HCT116 (cell line): ENCODE data around the gene TMEM144. TPM values are rescaled to one million over a fixed set of nuclear protein-coding genes. Genes with fewer than 3 reads are reported as not detected.

Source experiments
- ATAC-seq: fragments of 200-7000 bp; cut with Tn5 transposase; 2 replicates; pipeline ENCODE4 v1.9.1; 2020; ENCODE audit warnings: mild to moderate bottlenecking, moderate library complexity
- BruUV-seq: library from RNA; stranded (reverse); fragments of 400-500 nt; replicated peaks from 2 replicates; lab custom pipeline; 2021; lab: Mats Ljungman, UMichigan
- CTCF ChIA-PET: fragments of 300-600 bp; sonication (Branson Sonifier 250); formaldehyde crosslinking; loops from one replicate; lab custom pipeline; 2021; ENCODE audit warnings: antibody characterized with exemption; lab: Charles Lee
- POLR2A ChIA-PET: fragments of 300-600, 350-600 bp; sonication (Branson Sonifier 250); formaldehyde crosslinking; loops from one replicate; lab custom pipeline; 2021; ENCODE audit warnings: antibody characterized with exemption; lab: Charles Lee
- RAD21 ChIA-PET, 2 experiments: fragments of 300-600 bp; sonication (Branson Sonifier 250); formaldehyde crosslinking; loops; one replicate each; lab custom pipeline; 2023; ENCODE audit warnings: low total read pairs in 2 of 2; ENCODE audit not compliant: uncharacterized antibody in 2 of 2, unreplicated experiment in 2 of 2, low non-redundant PET in 1 of 2; lab: Charles Lee
- DNase-seq: peaks from one replicate; pipeline ENCODE4 v3.0.0-alpha.2; 2010; ENCODE audit warnings: low read depth, low spot score
- H2AFZ ChIP-seq: fragments of 200-600 bp; shearing (Covaris generic), sonication (generic); 2 replicates; pipeline ENCODE4 v1.6.1; 2017; ENCODE audit warnings: low read depth, mixed run types, mixed read lengths, antibody characterized with exemption, low read length; ENCODE audit not compliant: poor library complexity, severe bottlenecking
- H3K27ac ChIP-seq: 2 replicates; pipeline ENCODE4 v1.5.1; 2012; ENCODE audit warnings: low read depth, low read length
- H3K27me3 ChIP-seq: fragments of 200-600 bp; sonication (generic); 2 replicates; pipeline ENCODE4 v1.6.1; 2016; ENCODE audit warnings: mixed run types, low read length, mixed read lengths; ENCODE audit not compliant: insufficient read depth
- H3K36me3 ChIP-seq, 2 experiments: fragments of 200-500 bp in 1 of 2; fragments of 200-600 bp in 1 of 2; sonication (Bioruptor generic) in 1 of 2; sonication (generic) in 1 of 2; 2 replicates each; pipeline versions ENCODE4 v1.5.1 to v1.6.1; 2014 to 2016; ENCODE audit warnings: low read length in 2 of 2, inconsistent platforms in 1 of 2, mixed read lengths in 1 of 2, mixed run types in 1 of 2; ENCODE audit not compliant: insufficient read depth in 2 of 2, control insufficient read depth in 1 of 2
- H3K4me1 ChIP-seq, 2 experiments: fragments of 200-600 bp in 1 of 2; sonication (generic) in 1 of 2; 2 replicates each; pipeline versions ENCODE4 v1.5.1 to v1.6.1; 2012 to 2017; ENCODE audit warnings: low read length in 2 of 2, inconsistent platforms in 1 of 2, mild to moderate bottlenecking in 1 of 2, mixed read lengths in 1 of 2, mixed run types in 1 of 2, moderate library complexity in 1 of 2; ENCODE audit not compliant: insufficient read depth in 2 of 2, control insufficient read depth in 1 of 2
- H3K4me2 ChIP-seq: fragments of 200-600 bp; sonication (generic); 2 replicates; pipeline ENCODE4 v1.6.1; 2017; ENCODE audit warnings: mixed run types, low read length, mixed read lengths
- H3K4me3 ChIP-seq, 2 experiments: fragments of 200-600 bp in 1 of 2; sonication (generic) in 1 of 2; replicated peaks in 1 of 2; 2 replicates each; pipeline ENCODE4 v1.5.1; 2011 to 2016; ENCODE audit warnings: low read length in 2 of 2, control low read depth in 1 of 2, low read depth in 1 of 2, mild to moderate bottlenecking in 1 of 2, mixed read lengths in 1 of 2, mixed run types in 1 of 2
- H3K79me2 ChIP-seq: fragments of 200-600 bp; sonication (generic); 2 replicates; pipeline ENCODE4 v1.6.1; 2017; ENCODE audit warnings: mild to moderate bottlenecking, mixed run types, low read length, moderate library complexity, mixed read lengths; ENCODE audit not compliant: insufficient read depth
- H3K9ac ChIP-seq: fragments of 200-600 bp; sonication (generic); 2 replicates; pipeline ENCODE4 v1.6.1; 2016; ENCODE audit warnings: low read length, mixed read lengths
- H3K9me2 ChIP-seq: fragments of 200-600 bp; sonication (generic), shearing (Covaris generic); 2 replicates; pipeline ENCODE4 v1.6.1; 2017; ENCODE audit warnings: mixed run types, mild to moderate bottlenecking, moderate library complexity; ENCODE audit not compliant: insufficient read depth
- H3K9me3 ChIP-seq, 2 experiments: fragments of 200-500 bp in 1 of 2; fragments of 200-600 bp in 1 of 2; sonication (Bioruptor generic) in 1 of 2; sonication (generic) in 1 of 2; 2 replicates each; pipeline ENCODE4 v1.6.1; 2014 to 2017; ENCODE audit warnings: low read length in 2 of 2, mixed read lengths in 2 of 2, inconsistent platforms in 1 of 2, low read depth in 1 of 2, mild to moderate bottlenecking in 1 of 2, mixed run types in 1 of 2, moderate library complexity in 1 of 2; ENCODE audit not compliant: control insufficient read depth in 1 of 2, insufficient read depth in 1 of 2
- H4K20me1 ChIP-seq: fragments of 200-600 bp; sonication (generic), shearing (Covaris generic); 2 replicates; pipeline ENCODE4 v1.6.1; 2017; ENCODE audit warnings: mixed run types, mild to moderate bottlenecking, moderate library complexity; ENCODE audit not compliant: insufficient read depth
- CBX3 ChIP-seq: IDR thresholded peaks from 2 replicates; pipeline ENCODE4 v1.6.1; 2012; ENCODE audit warnings: low read depth
- EGR1 ChIP-seq: IDR thresholded peaks from 2 replicates; pipeline ENCODE4 v1.6.1; 2012; ENCODE audit warnings: low read depth
- EZH2 ChIP-seq: fragments of 200-600 bp; sonication (generic); IDR thresholded peaks from 2 replicates; pipeline ENCODE4 v1.6.1; 2017; ENCODE audit warnings: antibody characterized with exemption, mixed run types
- FOSL1 ChIP-seq: IDR thresholded peaks from 2 replicates; pipeline ENCODE4 v1.6.1; 2012; ENCODE audit warnings: low read depth
- JUND ChIP-seq: IDR thresholded peaks from 2 replicates; pipeline ENCODE4 v1.6.1; 2012
- POLR2AphosphoS5 ChIP-seq: IDR thresholded peaks from 2 replicates; pipeline ENCODE4 v1.6.1; 2011; ENCODE audit warnings: mild to moderate bottlenecking, low read depth, low read length, moderate library complexity
- RAD21 ChIP-seq: IDR thresholded peaks from 2 replicates; pipeline ENCODE4 v1.6.1; 2012; ENCODE audit warnings: low read depth, mild to moderate bottlenecking
- SP1 ChIP-seq: IDR thresholded peaks from 2 replicates; pipeline ENCODE4 v1.6.1; 2012; ENCODE audit warnings: low read depth
- TCF7L2 ChIP-seq: IDR thresholded peaks from 2 replicates; pipeline ENCODE4 v1.7.0; 2011; ENCODE audit warnings: borderline replicate concordance, inconsistent platforms; ENCODE audit not compliant: insufficient read depth, insufficient read length; ENCODE audit errors: extremely low read depth
- intact Hi-C: fragments of 100-400 bp; cut with micrococcal nuclease; formaldehyde crosslinking; loops from 2 replicates; pipeline ENCODE4 v1.10.0; 2022
- total RNA-seq: library from RNA; stranded (reverse); gene quantifications from one replicate; pipeline ENCODE4 v1.2.1, GENCODE V29; 2021; ENCODE audit not compliant: unreplicated experiment

TMEM144 gene
- total RNA-seq, 1 experiment from 2014 or later = 12.9 TPM

DNA sequence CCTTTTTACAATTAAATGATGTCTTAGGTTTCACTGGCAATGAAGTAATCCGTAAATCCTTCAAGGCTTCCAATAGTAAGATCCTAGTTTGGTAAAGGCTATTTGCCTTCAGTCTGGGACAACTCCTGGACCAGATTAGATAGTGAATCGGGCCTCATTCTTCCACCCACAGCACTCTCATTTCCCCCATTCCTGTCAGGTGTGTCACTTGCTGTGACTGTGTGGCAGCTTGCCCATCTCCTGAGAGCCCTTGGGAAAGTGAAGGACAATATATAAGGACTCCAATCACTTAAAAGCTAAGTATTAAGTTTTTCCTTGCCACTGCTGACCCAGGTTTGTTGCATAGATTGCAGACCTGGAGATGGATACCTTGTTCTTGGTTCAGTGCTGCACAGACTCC is 34.2 kb upstream of the TMEM144 start:
- ChIA-PET RAD21 (no interaction called here), POLR2A (no interaction called here)
- Histone ChIP-seq H3K4me3 (peak overlapping the region in 1 of 2 experiments; percentile 28; a peak in 2 of 4 replicates), H3K79me2 (no peaks in the 10 kb centered on the region), H3K9me2 (no peaks in the 10 kb centered on the region), H3K4me2 (peak overlapping the region; percentile 61), H4K20me1 (no peaks in the 10 kb centered on the region), H2AFZ (peak overlapping the region; percentile 97), H3K36me3 (no peaks in the 10 kb centered on the region)
- BruUV-seq = no TSS peak
- DNase-seq = peak; percentile 56
- TF ChIP-seq CBX3 (peak; percentile 35; the same call in 1 of the 2 replicates), JUND (peak; percentile 67), EZH2 (no peak), SP1 (peak; percentile 46; the same call in 1 of the 2 replicates), TCF7L2 (no peak), POLR2AphosphoS5 (peak; percentile 47; the same call in 1 of the 2 replicates), RAD21 (no peak), FOSL1 (peak; percentile 68), EGR1 (peak; percentile 38; the same call in 1 of the 2 replicates)
- TF ChIP-seq, all 23 proteins: peak for 6
- peak; percentile 81 for ATAC-seq
- Histone ChIP-seq H3K27ac (no peak overlapping the region), H3K27me3 (no peaks in the 10 kb centered on the region), H3K4me1 (peaks cover 13 to 30% of the 10 kb centered on the region in 2 experiments), H3K9me3 (no peaks in the 10 kb centered on the region), H3K9ac (peak overlapping the region; percentile 29; the same call in 1 of the 2 replicates)
- intact Hi-C loops = no loop called here
- CTCF ChIA-PET = interaction anchor here (0.7 to 1.3 kb wide), 2 partner anchors 10 to 79 kb away, joined by 3 read pairs; no protein-coding TSS in a partner anchor

DNA sequence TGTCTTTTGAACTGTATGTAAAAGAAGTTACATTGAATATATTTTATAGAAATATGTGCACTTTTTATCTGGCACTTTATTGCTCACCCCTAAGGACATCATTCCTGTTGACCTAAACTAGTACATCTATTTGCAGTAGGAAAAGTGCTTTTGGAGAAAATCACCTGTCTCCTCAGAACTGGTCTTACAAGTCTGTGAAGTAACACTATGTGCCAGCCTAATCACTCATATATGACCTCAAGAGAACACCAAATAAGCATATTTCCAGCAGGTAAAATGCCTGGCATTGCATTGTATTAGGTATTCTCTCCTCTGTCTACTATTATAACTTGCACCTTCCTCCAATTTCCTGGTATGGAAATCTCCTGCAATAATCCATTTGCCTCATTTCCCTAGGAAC is 33.5 kb upstream of the TMEM144 start:
- intact Hi-C loops = no loop called here
- ATAC-seq (no peak), DNase-seq (no peak)
- Histone ChIP-seq H3K9ac (no peak overlapping the region; the same call in 1 of the 2 replicates), H3K4me1 (peaks cover 13 to 30% of the 10 kb centered on the region in 2 experiments), H3K4me2 (peak overlapping the region; percentile 61), H3K36me3 (no peaks in the 10 kb centered on the region), H3K9me3 (no peaks in the 10 kb centered on the region), H3K79me2 (no peaks in the 10 kb centered on the region), H3K27ac (no peak overlapping the region), H3K9me2 (no peaks in the 10 kb centered on the region), H2AFZ (peak overlapping the region; percentile 97), H3K4me3 (no peak overlapping the region), H4K20me1 (no peaks in the 10 kb centered on the region), H3K27me3 (no peaks in the 10 kb centered on the region)
- TF ChIP-seq CBX3 (0 out of 2 replicates have a peak, but pooled peaks have one; percentile 16), SP1 (no peak)
- no TSS peak for BruUV-seq
- ChIA-PET CTCF (interaction anchor here (0.7 to 1.3 kb wide), 2 partner anchors 10 to 78 kb away, joined by 3 read pairs; no protein-coding TSS in a partner anchor), RAD21 (interaction anchor here in 1 of 2 experiments (0.6 kb wide), 1 partner anchor 68 kb away, joined by 3 read pairs; no protein-coding TSS in a partner anchor), POLR2A (no interaction called here)
